Mesothelial cell of epicardium (in vitro differentiated cells): ENCODE data around the gene FSTL1. TPM values are rescaled to one million over a fixed set of nuclear protein-coding genes. Genes with fewer than 3 reads are reported as not detected.

Experiments used
- DNase-seq, 2 experiments: peaks; one replicate each; pipeline ENCODE4 v3.0.0; 2021; ENCODE audit warnings: low spot score in 2 of 2; ENCODE audit not compliant: unreplicated experiment in 2 of 2
- H3K27ac Mint-ChIP-seq: 2 replicates; pipeline ENCODE4 v1.8.0; 2021; ENCODE audit warnings: mixed read lengths
- H3K27me3 Mint-ChIP-seq: 2 replicates; pipeline ENCODE4 v1.8.0; 2021; ENCODE audit warnings: low read depth, mixed read lengths
- H3K36me3 Mint-ChIP-seq: 2 replicates; pipeline ENCODE4 v1.8.0; 2021; ENCODE audit warnings: mixed read lengths
- H3K4me1 Mint-ChIP-seq: 2 replicates; pipeline ENCODE4 v1.8.0; 2021; ENCODE audit warnings: mixed read lengths
- H3K4me3 Mint-ChIP-seq: 2 replicates; pipeline ENCODE4 v1.8.0; 2021; ENCODE audit warnings: mild to moderate bottlenecking, moderate library complexity, mixed read lengths
- H3K9me3 Mint-ChIP-seq: 2 replicates; pipeline ENCODE4 v1.8.0; 2021; ENCODE audit warnings: mixed read lengths
- total RNA-seq: library from RNA; stranded (reverse); gene quantifications from 3 replicates; pipeline ENCODE4 v1.2.1, GENCODE V29; 2021
- TF ChIP-seq, protein P1 (sequence below): fragments of 200-600 bp; sonication (generic); IDR thresholded peaks from one replicate; pipeline ENCODE4 v1.5.0; 2021; ENCODE audit warnings: antibody characterized with exemption; ENCODE audit not compliant: unreplicated experiment

The FSTL1 gene
- total RNA-seq, 1 donor from 2014 or later = 734 TPM

DNA sequence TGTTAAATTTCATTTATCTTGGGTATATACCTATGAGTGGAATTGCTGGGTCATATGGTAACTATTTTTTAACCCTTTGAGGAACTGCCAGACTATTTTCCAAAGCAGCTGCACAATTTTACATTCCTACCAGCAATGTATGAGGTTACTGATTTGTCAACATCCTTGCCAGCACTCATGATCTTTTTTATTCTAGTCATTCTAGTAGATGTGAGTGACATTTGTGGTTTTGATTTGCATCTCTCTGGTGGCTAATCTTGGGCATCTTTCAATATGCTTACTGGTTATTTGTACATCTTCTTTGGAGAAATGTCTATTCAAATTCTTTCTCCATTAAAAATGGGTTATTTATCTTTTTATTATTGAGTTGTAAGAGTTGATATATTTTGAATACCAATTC, 80.3 kb downstream of the FSTL1 start:
- TF ChIP-seq, protein P1, sequence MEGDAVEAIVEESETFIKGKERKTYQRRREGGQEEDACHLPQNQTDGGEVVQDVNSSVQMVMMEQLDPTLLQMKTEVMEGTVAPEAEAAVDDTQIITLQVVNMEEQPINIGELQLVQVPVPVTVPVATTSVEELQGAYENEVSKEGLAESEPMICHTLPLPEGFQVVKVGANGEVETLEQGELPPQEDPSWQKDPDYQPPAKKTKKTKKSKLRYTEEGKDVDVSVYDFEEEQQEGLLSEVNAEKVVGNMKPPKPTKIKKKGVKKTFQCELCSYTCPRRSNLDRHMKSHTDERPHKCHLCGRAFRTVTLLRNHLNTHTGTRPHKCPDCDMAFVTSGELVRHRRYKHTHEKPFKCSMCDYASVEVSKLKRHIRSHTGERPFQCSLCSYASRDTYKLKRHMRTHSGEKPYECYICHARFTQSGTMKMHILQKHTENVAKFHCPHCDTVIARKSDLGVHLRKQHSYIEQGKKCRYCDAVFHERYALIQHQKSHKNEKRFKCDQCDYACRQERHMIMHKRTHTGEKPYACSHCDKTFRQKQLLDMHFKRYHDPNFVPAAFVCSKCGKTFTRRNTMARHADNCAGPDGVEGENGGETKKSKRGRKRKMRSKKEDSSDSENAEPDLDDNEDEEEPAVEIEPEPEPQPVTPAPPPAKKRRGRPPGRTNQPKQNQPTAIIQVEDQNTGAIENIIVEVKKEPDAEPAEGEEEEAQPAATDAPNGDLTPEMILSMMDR = no peak
- DNase-seq = no peak
- Mint-ChIP-seq H3K9me3 (no peaks in the 10 kb centered on the region), H3K4me3 (no peak overlapping the region), H3K27ac (no peak overlapping the region), H3K27me3 (peaks cover 21% of the 10 kb centered on the region), H3K4me1 (peaks cover 6% of the 10 kb centered on the region), H3K36me3 (no peaks in the 10 kb centered on the region)

DNA sequence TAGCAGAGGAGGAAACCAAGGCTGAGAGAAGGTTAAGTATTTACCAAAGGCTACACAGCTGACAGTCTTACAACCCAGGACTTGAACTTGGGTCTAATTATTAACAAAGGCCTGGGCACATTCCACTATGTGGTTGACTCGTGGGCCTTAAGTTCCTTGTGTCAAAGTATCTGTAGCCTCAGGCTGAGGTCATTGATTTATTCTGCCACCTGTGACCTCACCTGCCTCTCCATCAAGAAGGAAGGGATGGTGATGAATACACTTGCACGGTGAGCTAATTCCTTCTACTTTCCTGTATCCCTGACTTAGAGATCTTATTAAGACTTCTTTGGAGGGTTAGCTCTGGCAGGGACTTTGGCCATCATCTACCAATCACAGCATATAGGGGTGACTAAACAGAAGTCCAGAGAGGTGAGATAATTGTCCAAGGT, 81.7 kb downstream of the FSTL1 start:
- Mint-ChIP-seq H3K27me3 (peaks cover 24% of the 10 kb centered on the region), H3K27ac (no peak overlapping the region), H3K9me3 (no peaks in the 10 kb centered on the region), H3K4me1 (peaks cover 6% of the 10 kb centered on the region), H3K36me3 (no peaks in the 10 kb centered on the region), H3K4me3 (no peak overlapping the region)
- TF ChIP-seq, protein P1 = no peak
- no peak for DNase-seq

DNA sequence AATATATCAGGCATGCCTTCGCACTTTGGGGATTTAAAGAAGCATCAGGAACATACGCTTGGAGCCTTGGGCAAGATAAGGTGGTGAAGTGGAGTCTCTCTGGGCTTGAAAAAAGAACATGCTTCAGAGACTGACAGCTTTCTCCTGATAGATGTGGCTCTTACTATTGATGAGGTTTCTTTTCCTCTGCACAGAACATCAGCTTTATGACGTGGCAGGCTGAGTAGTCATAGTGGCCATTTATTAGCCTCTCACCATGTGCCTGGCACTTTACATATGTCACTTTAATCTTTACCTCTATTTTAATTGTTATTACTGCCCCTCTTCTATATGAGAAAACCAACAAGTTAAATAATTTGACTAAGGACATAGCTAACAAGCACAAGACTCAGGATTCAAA, 82.6 kb downstream of the FSTL1 start:
- TF ChIP-seq, protein P1 = no peak
- no peak for DNase-seq
- no peaks in the 10 kb centered on the region for H3K9me3 Mint-ChIP-seq
- H3K27me3 Mint-ChIP-seq = peaks cover 24% of the 10 kb centered on the region
- peaks cover 6% of the 10 kb centered on the region for H3K4me1 Mint-ChIP-seq
- H3K27ac Mint-ChIP-seq = no peak overlapping the region
- no peak overlapping the region for H3K4me3 Mint-ChIP-seq
- H3K36me3 Mint-ChIP-seq = no peaks in the 10 kb centered on the region

DNA sequence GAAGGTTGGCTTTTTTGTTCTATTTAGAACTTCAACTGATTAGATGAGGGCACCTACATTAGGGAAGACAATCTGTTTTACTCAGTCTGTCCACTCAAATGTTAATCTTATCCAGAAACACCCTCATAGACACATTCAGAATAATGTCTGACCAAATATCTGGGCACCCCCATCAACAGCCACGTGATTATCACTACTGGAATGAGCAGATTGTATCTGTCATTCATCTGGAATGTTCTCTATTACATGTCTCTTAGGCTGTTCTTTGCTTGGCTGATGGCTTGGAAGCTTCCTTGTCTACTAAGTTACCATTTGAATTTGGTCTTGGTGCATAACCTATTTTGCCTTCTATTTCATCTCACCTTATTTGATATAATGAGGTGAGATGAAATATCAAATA, 86.0 kb downstream of the FSTL1 start:
- Mint-ChIP-seq H3K4me3 (no peak overlapping the region), H3K27me3 (peaks cover 15% of the 10 kb centered on the region), H3K36me3 (no peaks in the 10 kb centered on the region), H3K4me1 (peaks cover 6% of the 10 kb centered on the region), H3K27ac (no peak overlapping the region), H3K9me3 (no peaks in the 10 kb centered on the region)
- TF ChIP-seq, protein P1 = no peak
- no peak for DNase-seq

DNA sequence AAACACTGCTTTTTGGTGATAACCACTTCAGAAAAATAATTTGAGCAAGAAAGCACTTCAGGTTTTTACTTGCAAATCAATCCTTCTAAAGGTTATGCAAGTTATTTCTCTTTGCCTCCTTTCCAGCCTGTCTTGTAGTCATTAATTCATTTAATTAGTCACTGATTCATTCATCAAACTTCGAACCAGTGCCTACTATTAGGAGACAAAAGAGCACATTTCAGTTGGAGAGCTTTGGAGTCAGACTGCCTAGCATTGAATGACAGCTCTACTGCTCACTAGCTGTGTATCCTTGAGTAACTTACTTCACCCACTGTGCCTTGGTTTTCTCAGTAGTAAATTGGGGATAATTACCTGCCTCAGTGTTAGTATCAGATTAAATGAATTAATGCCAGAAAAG, 86.7 kb downstream of the FSTL1 start:
- no peak overlapping the region for H3K4me3 Mint-ChIP-seq
- H3K36me3 Mint-ChIP-seq = no peaks in the 10 kb centered on the region
- H3K27ac Mint-ChIP-seq = no peak overlapping the region
- H3K27me3 Mint-ChIP-seq = peaks cover 15% of the 10 kb centered on the region
- H3K9me3 Mint-ChIP-seq = no peaks in the 10 kb centered on the region
- DNase-seq = no peak
- H3K4me1 Mint-ChIP-seq = peaks cover 6% of the 10 kb centered on the region
- TF ChIP-seq, protein P1 = no peak

DNA sequence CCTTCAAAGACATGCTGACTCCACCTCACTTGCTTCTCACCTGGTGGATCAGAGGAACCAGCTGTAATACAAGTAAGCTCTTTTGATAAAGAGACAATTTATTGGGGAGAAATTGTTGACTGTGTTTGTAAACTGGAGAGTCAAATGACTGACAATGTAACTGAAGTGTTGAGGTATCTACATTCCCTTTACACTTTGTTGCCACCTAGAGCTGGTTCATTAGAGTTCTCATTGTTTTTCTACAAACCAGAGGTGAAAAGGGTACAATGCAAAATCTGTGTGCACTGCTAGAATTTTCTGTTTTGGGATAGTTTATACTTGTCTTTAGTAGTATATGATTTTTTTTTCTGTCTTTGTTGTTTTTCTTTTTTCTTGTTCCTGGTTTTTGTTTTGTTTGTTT, 93.0 kb downstream of the FSTL1 start:
- no peak for DNase-seq
- H3K27ac Mint-ChIP-seq = no peak overlapping the region
- TF ChIP-seq, protein P1 = no peak
- H3K4me3 Mint-ChIP-seq = no peak overlapping the region
- no peaks in the 10 kb centered on the region for H3K4me1 Mint-ChIP-seq
- H3K36me3 Mint-ChIP-seq = no peaks in the 10 kb centered on the region
- H3K9me3 Mint-ChIP-seq = no peaks in the 10 kb centered on the region
- peaks cover 11% of the 10 kb centered on the region for H3K27me3 Mint-ChIP-seq
